ENCODE measurements around the gene ZG16.
A peak's percentile ranks its signal among the peaks of the same experiment; 100 is the strongest.
"Not testable (repeated sequence)": the region's sequence is repeated elsewhere in the genome, so short reads cannot be mapped to it uniquely, and the experiment has no call there.

Gene ZG16

GRCh38 chr16:29760567-29761279 lies 17.3 kb upstream of the ZG16 start:
- Mint-ChIP-seq H3K4me3 (no peak overlapping the region), H3K4me1 (peaks cover 33% of the 10 kb centered on the region), H3K27ac (peak overlapping the region; percentile 9), H3K27me3 (ENCODE audit: low read depth, poor library complexity) (peaks cover 42% of the 10 kb centered on the region), H3K36me3 (ENCODE audit: low read depth) (no peaks in the 10 kb centered on the region), H3K9me3 (no peaks in the 10 kb centered on the region)
- TF ChIP-seq CTCF (IDR thresholded peaks at IDR 0.05), result no peak
- DNase-seq, result peak; percentile 18

GRCh38 chr16:29761280-29761651 lies 16.8 kb upstream of the ZG16 start:
- not testable (repeated sequence) for H3K4me3 Mint-ChIP-seq; H3K9me3 Mint-ChIP-seq; DNase-seq; H3K27ac Mint-ChIP-seq; H3K36me3 Mint-ChIP-seq (ENCODE audit: low read depth)
- Mint-ChIP-seq H3K4me1 (peaks cover 33% of the 10 kb centered on the region), H3K27me3 (ENCODE audit: low read depth, poor library complexity) (peaks cover 43% of the 10 kb centered on the region)

- Mint-ChIP-seq H3K36me3 (ENCODE audit: low read depth) (no peaks in the 10 kb centered on the region), H3K4me1 (peaks cover 29% of the 10 kb centered on the region), H3K27ac (no peak overlapping the region), H3K27me3 (ENCODE audit: low read depth, poor library complexity) (peaks cover 38% of the 10 kb centered on the region), H3K9me3 (no peaks in the 10 kb centered on the region), H3K4me3 (no peak overlapping the region)
- no peak for DNase-seq
- TF ChIP-seq CTCF (IDR thresholded peaks at IDR 0.05), result no peak
Measured at GRCh38 chr16:29761882-29762281, 16.2 kb upstream of the ZG16 start.

DNA sequence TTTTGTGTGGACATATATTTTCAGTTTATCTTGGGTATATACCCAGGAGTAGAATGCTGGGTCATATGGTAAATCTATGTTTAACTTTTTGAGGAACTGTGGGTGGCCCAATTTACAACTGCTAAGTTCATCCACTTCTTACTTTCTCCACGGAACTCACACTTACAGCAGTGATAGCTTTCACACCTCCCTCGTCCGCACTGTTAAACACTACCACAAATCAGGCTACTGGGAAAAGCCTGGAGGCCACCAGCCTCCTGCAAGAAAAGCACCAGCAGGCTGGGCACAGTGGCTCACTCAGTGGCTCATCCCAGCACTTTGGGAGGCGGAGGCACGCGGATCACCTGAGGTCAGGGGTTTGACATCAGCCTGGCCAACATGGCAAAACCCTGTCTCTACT lies 14.7 kb upstream of the ZG16 start:
- no peaks in the 10 kb centered on the region for H3K9me3 Mint-ChIP-seq
- no peak for TF ChIP-seq CTCF (IDR thresholded peaks at IDR 0.05)
- peaks cover 22% of the 10 kb centered on the region for H3K4me1 Mint-ChIP-seq
- no peak overlapping the region for H3K27ac Mint-ChIP-seq
- no peak for DNase-seq
- H3K27me3 Mint-ChIP-seq (ENCODE audit: low read depth, poor library complexity), result peaks cover 46% of the 10 kb centered on the region
- no peak overlapping the region for H3K4me3 Mint-ChIP-seq
- H3K36me3 Mint-ChIP-seq (ENCODE audit: low read depth), result no peaks in the 10 kb centered on the region

DNA sequence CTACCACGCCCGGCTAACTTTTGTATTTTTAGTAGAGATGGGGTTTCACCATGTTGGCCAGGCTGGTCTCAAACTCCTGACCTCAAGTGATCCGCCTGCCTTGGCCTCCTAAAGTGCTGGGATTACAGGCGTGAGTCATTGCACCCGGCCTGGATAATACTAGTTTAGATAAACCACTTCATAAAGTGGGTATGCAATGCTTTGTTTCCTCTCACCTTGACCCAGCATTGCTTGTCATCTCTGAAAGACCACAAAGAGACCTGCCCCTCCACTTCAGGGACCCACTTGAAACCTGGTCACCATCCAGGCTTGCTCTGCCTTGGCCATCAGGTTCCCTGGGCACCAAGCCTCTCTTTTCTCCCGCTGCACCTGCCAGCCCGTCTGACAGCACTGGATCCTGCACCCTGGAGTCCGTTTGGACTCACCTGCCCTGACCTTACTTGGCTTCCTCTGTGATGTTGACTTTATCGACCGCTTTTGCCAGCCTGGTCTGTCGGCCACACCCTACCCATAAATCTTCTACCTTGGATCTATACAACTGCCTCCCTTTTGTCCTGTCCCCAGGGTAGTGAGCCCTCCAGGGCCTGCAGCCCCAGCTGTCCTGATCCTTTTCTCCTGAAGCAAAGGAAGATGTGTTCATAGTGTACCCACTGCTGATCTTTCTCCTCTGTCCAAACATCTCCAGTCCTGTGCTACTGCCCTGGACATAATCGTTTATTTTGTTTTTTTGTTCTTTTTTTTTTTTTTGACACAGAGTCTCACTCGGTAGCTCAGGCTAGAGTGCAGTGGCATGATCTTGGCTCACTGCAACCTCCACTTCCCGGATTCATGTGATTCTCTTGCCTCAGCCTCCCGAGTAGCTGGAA lies 12.7 kb upstream of the ZG16 start:
- H3K9me3 Mint-ChIP-seq, result no peaks in the 10 kb centered on the region
- no peaks in the 10 kb centered on the region for H3K36me3 Mint-ChIP-seq (ENCODE audit: low read depth)
- peaks cover 22% of the 10 kb centered on the region for H3K4me1 Mint-ChIP-seq
- no peak for TF ChIP-seq CTCF (IDR thresholded peaks at IDR 0.05)
- peaks cover 38% of the 10 kb centered on the region for H3K27me3 Mint-ChIP-seq (ENCODE audit: low read depth, poor library complexity)
- H3K4me3 Mint-ChIP-seq, result no peak overlapping the region
- DNase-seq, result no peak
- no peak overlapping the region for H3K27ac Mint-ChIP-seq

DNA sequence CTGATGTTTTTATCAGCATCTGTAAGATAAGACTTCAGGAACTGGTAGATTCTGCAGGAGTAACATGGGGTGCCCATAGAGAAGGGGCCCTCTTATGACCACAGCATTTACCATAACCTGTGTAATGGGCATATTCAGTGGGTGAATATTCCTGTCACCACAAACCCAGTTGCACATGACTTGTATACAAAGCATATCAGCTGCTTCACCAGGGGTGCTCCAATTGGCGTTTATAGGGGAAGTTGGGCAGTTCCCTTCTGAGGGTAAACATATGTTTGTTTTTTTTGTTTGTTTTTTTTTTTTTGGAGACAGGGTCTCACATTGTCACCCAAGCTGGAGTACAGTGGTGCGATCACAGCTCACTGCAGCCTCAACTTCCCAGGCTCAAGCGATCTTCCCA lies 11.5 kb upstream of the ZG16 start:
- no peak for DNase-seq
- no peak overlapping the region for H3K4me3 Mint-ChIP-seq
- peaks cover 14% of the 10 kb centered on the region for H3K4me1 Mint-ChIP-seq
- no peak overlapping the region for H3K27ac Mint-ChIP-seq
- H3K27me3 Mint-ChIP-seq (ENCODE audit: low read depth, poor library complexity), result peaks cover 31% of the 10 kb centered on the region
- TF ChIP-seq CTCF (IDR thresholded peaks at IDR 0.05), result no peak
- H3K9me3 Mint-ChIP-seq, result no peaks in the 10 kb centered on the region
- H3K36me3 Mint-ChIP-seq (ENCODE audit: low read depth), result no peaks in the 10 kb centered on the region
